Measurements from ENCODE around the gene CCDC14.

DNA sequence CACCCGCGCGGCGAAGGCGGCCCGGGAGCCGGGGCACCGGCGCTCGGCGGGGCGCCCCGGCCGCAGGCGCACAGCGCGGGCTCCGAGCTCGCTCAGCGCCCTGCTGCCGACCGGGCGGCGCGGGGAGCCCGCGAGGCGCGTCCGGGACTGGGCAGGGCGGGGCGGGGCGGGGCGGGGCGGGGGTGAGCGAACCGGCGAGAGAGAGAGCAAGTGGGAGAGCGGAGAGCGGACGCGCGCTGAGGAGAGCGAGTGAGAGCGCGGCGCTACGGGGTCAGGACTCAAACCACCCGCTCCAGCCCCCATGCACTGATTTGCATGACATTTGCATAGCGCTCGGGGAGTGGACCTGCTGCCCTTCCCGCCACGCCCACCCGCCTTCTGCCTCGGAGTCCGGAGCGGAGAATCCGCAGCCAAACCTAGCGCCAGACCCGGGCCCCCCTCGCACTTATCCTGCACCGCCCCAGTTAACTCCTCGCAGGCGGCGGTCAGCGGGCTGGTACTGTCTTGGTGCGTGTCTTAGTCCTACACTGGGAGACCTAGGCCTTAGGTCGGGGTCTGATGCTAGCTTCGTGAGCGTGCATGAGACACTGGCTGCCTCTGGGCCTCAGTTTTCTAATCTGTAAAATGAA is 76.7 kb downstream of the CCDC14 start, which contains the start of gene MYLK:
- TF ChIP-seq CTCF (IDR thresholded peaks at IDR 0.05) = no peak
- no peak for TF ChIP-seq POLR2A (IDR thresholded peaks at IDR 0.05)

All from heart left ventricle (tissue), 13 donors.